HepG2 (cell line): ENCODE results near the gene UTS2R. TPM values are rescaled to one million over a fixed set of nuclear protein-coding genes. Genes with fewer than 3 reads are reported as not detected.
A peak's percentile ranks its signal among the peaks of the same experiment; 100 is the strongest.

ENCODE experiments used
- CAMTA2 ChIP-seq: sonication (generic); formaldehyde crosslinking; IDR thresholded peaks from 2 replicates; pipeline ENCODE4 v1.4.0; 2020; ENCODE audit warnings: mild to moderate bottlenecking, missing genetic modification reagents, borderline replicate concordance
- CENPX ChIP-seq: sonication (generic); formaldehyde crosslinking; IDR thresholded peaks from 2 replicates; pipeline ENCODE4 v1.9.0; 2021; ENCODE audit warnings: mild to moderate bottlenecking, missing genetic modification reagents, moderate library complexity
- HMGA1 ChIP-seq: sonication (generic); formaldehyde crosslinking; conservative IDR thresholded peaks from 2 replicates; pipeline ENCODE4 v1.4.0; 2020; ENCODE audit warnings: missing genetic modification reagents
- ISL2 ChIP-seq: sonication (generic); formaldehyde crosslinking; IDR thresholded peaks from 2 replicates; pipeline ENCODE4 v1.5.0; 2020; ENCODE audit warnings: missing genetic modification reagents
- MIXL1 ChIP-seq: IDR thresholded peaks from 2 replicates; pipeline ENCODE4 v1.6.1; 2016
- MXI1 ChIP-seq: IDR thresholded peaks from 3 replicates; pipeline ENCODE4 v1.6.1; 2012; ENCODE audit warnings: low read depth, low read length, inconsistent platforms, borderline replicate concordance
- NAIF1 ChIP-seq: sonication (generic); formaldehyde crosslinking; IDR thresholded peaks from 2 replicates; pipeline ENCODE4 v1.5.0; 2020; ENCODE audit warnings: mild to moderate bottlenecking, missing genetic modification reagents, borderline replicate concordance
- NFKBIZ ChIP-seq: IDR thresholded peaks from 2 replicates; pipeline ENCODE4 v1.6.1; 2018; ENCODE audit warnings: missing genetic modification reagents, missing compliant biosample characterization
- NR3C1 ChIP-seq: sonication (generic); formaldehyde crosslinking; IDR thresholded peaks from 2 replicates; pipeline ENCODE4 v1.4.0; 2020; ENCODE audit warnings: missing genetic modification reagents
- PCBP2 ChIP-seq: fragments of 200-400 bp; formaldehyde crosslinking; optimal IDR thresholded peaks from 2 replicates; pipeline ENCODE3; 2018; ENCODE audit warnings: low read length, low read depth; ENCODE audit not compliant: poor library complexity, severe bottlenecking
- PLRG1 ChIP-seq: fragments of 450-650 bp; conservative IDR thresholded peaks from 2 replicates; pipeline ENCODE4 v1.6.1; 2016
- RBAK ChIP-seq: sonication (generic); formaldehyde crosslinking; IDR thresholded peaks from 2 replicates; pipeline ENCODE4 v1.5.1; 2020; ENCODE audit warnings: mild to moderate bottlenecking, missing genetic modification reagents
- RFXANK ChIP-seq: IDR thresholded peaks from 2 replicates; pipeline ENCODE4 v1.6.1; 2016
- SIN3A ChIP-seq: IDR thresholded peaks from 2 replicates; pipeline ENCODE4 v1.6.1; 2011; ENCODE audit warnings: low read depth, mild to moderate bottlenecking, control low read depth, low read length, borderline replicate concordance
- SIN3B ChIP-seq: fragments of 150-350 bp; IDR thresholded peaks from 2 replicates; pipeline ENCODE4 v1.6.1; 2014; ENCODE audit warnings: low read length
- SRSF1 ChIP-seq: fragments of 200-400 bp; formaldehyde crosslinking; optimal IDR thresholded peaks from 2 replicates; pipeline ENCODE3; 2017; ENCODE audit warnings: mild to moderate bottlenecking, low read depth, low read length, moderate library complexity
- SSRP1 ChIP-seq: IDR thresholded peaks from 2 replicates; pipeline ENCODE4 v1.6.1; 2016; ENCODE audit warnings: control low read depth
- XRCC5 ChIP-seq: fragments of 200-400 bp; formaldehyde crosslinking; optimal IDR thresholded peaks from 2 replicates; pipeline ENCODE3; 2017; ENCODE audit warnings: mild to moderate bottlenecking, low read length
- ZBTB20 ChIP-seq: sonication (generic); formaldehyde crosslinking; IDR thresholded peaks from 2 replicates; pipeline ENCODE4 v1.8.1; 2023; ENCODE audit warnings: missing genetic modification reagents, low read depth, mild to moderate bottlenecking, borderline replicate concordance
- ZBTB3 ChIP-seq: sonication (generic); formaldehyde crosslinking; IDR thresholded peaks from 2 replicates; pipeline ENCODE4 v1.4.0; 2020; ENCODE audit warnings: low read depth, mild to moderate bottlenecking, moderate library complexity, missing genetic modification reagents, borderline replicate concordance
- ZNF180 ChIP-seq: sonication (generic); formaldehyde crosslinking; IDR thresholded peaks from 2 replicates; pipeline ENCODE4 v1.4.0; 2020; ENCODE audit warnings: low read depth, missing genetic modification reagents, borderline replicate concordance
- ZNF30 ChIP-seq: sonication (generic); formaldehyde crosslinking; IDR thresholded peaks from 2 replicates; pipeline ENCODE4 v1.5.0; 2020; ENCODE audit warnings: mild to moderate bottlenecking, missing genetic modification reagents
- ZNF451 ChIP-seq: sonication (generic); formaldehyde crosslinking; IDR thresholded peaks from 2 replicates; pipeline ENCODE4 v1.5.0; 2020; ENCODE audit warnings: mild to moderate bottlenecking, missing genetic modification reagents
- ZNF460 ChIP-seq: sonication (generic); formaldehyde crosslinking; IDR thresholded peaks from 2 replicates; pipeline ENCODE4 v1.5.1; 2020; ENCODE audit warnings: missing genetic modification reagents, mild to moderate bottlenecking, borderline replicate concordance
- ZNF547 ChIP-seq: sonication (generic); formaldehyde crosslinking; IDR thresholded peaks from 2 replicates; pipeline ENCODE4 v1.5.1; 2020; ENCODE audit warnings: mild to moderate bottlenecking, missing genetic modification reagents
- ZNF552 ChIP-seq: sonication (generic); formaldehyde crosslinking; IDR thresholded peaks from 2 replicates; pipeline ENCODE4 v1.9.0; 2022; ENCODE audit warnings: missing genetic modification reagents, mild to moderate bottlenecking, borderline replicate concordance
- ZNF724P ChIP-seq: sonication (generic); formaldehyde crosslinking; IDR thresholded peaks from 2 replicates; pipeline ENCODE4 v1.8.0; 2022; ENCODE audit warnings: missing genetic modification reagents, borderline replicate concordance
- ZNF775 ChIP-seq: sonication (generic); formaldehyde crosslinking; IDR thresholded peaks from 2 replicates; pipeline ENCODE4 v1.4.0; 2020; ENCODE audit warnings: missing genetic modification reagents, mild to moderate bottlenecking, moderate library complexity, borderline replicate concordance
- polyA plus RNA-seq, 8 experiments: library from polyadenylated mRNA; depleted of rRNA in 3 of 8; stranded (reverse) in 7 of 8; unstranded in 1 of 8; fragments of >200 nt; fragmentation: Illumina TruSeq in 4 of 8; extraction: Trizol in 4 of 8; gene quantifications; 2 replicates each; pipeline versions ENCODE4 v1.2.1 to v1.2.3, GENCODE V29; 2011 to 2016; ENCODE audit warnings: low read depth in 4 of 8, missing spikeins in 1 of 8, mixed read lengths in 1 of 8; ENCODE audit not compliant: insufficient read depth in 1 of 8
- total RNA-seq, 5 experiments: library from RNA; depleted of rRNA; stranded (reverse); fragments of >200 nt; fragmentation: Illumina TruSeq; extraction: Trizol; gene quantifications; 2 replicates each; pipeline ENCODE4 v1.2.3, GENCODE V29; 2016; ENCODE audit warnings: low read depth in 1 of 5
- TF ChIP-seq, protein P1 (sequence below): IDR thresholded peaks from 2 replicates; pipeline ENCODE4 v1.6.1; 2016; ENCODE audit warnings: low read depth, borderline replicate concordance
- TF ChIP-seq, protein P2 (sequence below): sonication (generic); formaldehyde crosslinking; IDR thresholded peaks from 2 replicates; pipeline ENCODE4 v1.8.0; 2022; ENCODE audit warnings: mild to moderate bottlenecking, missing genetic modification reagents

The UTS2R gene
- total and polyA plus RNA-seq, 2 of the 13 experiments (the other 11 are each of a cell fraction or from before 2014, with no cell fraction given), result 0.13 to 0.15 TPM

DNA sequence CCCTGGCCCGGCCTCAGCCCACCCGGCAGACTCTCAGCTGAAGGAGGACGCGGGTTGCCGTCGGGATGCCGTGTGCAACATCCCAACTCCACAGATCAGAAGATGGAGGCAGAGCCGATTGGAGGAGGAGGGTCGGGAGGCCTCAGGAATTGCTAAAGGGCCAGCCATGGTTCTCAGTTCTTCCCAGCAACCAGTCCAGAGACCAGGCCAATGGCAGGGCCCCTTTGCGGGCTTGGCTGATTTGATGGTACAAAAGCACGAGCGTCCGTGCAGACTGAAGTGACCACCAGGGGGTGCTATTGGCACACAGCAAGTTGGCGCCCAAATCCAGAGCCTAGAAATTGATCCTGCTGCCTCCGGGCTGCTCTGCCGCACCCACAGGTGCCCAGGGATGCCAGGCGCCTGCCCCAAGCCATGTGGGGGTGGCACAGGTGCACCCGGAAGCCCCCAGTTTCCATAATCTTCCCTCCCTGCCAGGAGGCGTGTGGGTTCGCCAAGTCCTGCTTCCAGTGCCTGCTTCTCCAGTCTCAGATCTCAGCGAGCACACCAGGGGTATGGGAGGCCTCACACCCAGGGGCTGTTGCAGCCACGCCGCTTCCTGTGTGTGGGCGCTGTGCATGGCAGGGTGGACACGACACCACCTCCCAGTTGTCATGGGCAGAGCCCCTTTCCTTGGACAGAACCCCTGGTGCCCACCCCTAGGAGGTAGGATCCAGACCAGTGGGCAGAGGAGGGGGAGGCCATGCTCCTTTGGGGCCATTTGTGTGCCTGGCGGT lies 19.7 kb upstream of the UTS2R start (continued):
- no peak for TF ChIP-seq NR3C1 (CRISPR knock-in tag)
- peak; percentile 95; the same call in 1 of the 2 replicates for TF ChIP-seq RFXANK (CRISPR knock-in tag)
- TF ChIP-seq XRCC5, result peak; percentile 75
- TF ChIP-seq ZNF451 (CRISPR knock-in tag), result no peak
- TF ChIP-seq SRSF1, result peak; percentile 77
- TF ChIP-seq PLRG1, result no peak
- TF ChIP-seq, protein P1, sequence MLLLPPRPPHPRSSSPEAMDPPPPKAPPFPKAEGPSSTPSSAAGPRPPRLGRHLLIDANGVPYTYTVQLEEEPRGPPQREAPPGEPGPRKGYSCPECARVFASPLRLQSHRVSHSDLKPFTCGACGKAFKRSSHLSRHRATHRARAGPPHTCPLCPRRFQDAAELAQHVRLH (CRISPR knock-in tag), result peak; percentile 82; the same call in 1 of the 2 replicates
- TF ChIP-seq SSRP1 (CRISPR knock-in tag), result no peak
- TF ChIP-seq ZNF180, result peak; percentile 49; the same call in 1 of the 2 replicates
- no peak for TF ChIP-seq RBAK (CRISPR knock-in tag)
- TF ChIP-seq CAMTA2 (CRISPR knock-in tag), result no peak
- TF ChIP-seq ZBTB3 (CRISPR knock-in tag), result no peak
- TF ChIP-seq ZNF775 (CRISPR knock-in tag), result 0 out of 2 replicates have a peak, but pooled peaks have one; percentile 59
- no peak for TF ChIP-seq NAIF1 (CRISPR knock-in tag)
- TF ChIP-seq NFKBIZ (CRISPR knock-in tag), result no peak
- TF ChIP-seq SIN3A, result no peak
- no peak for TF ChIP-seq ZBTB20
- no peak for TF ChIP-seq ZNF30 (CRISPR knock-in tag)
- TF ChIP-seq ZNF460 (CRISPR knock-in tag), result no peak
- no peak for TF ChIP-seq CENPX
- TF ChIP-seq SIN3B, result peak; percentile 47; the same call in 1 of the 2 replicates
- no peak for TF ChIP-seq ZNF547 (CRISPR knock-in tag)
- TF ChIP-seq ISL2, result peak; percentile 49
- TF ChIP-seq ZNF552 (CRISPR knock-in tag), result no peak
- TF ChIP-seq, protein P2, sequence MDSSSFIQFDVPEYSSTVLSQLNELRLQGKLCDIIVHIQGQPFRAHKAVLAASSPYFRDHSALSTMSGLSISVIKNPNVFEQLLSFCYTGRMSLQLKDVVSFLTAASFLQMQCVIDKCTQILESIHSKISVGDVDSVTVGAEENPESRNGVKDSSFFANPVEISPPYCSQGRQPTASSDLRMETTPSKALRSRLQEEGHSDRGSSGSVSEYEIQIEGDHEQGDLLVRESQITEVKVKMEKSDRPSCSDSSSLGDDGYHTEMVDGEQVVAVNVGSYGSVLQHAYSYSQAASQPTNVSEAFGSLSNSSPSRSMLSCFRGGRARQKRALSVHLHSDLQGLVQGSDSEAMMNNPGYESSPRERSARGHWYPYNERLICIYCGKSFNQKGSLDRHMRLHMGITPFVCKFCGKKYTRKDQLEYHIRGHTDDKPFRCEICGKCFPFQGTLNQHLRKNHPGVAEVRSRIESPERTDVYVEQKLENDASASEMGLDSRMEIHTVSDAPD (CRISPR knock-in tag), result no peak
- peak; percentile 69; the same call in 1 of the 2 replicates for TF ChIP-seq ZNF724P (CRISPR knock-in tag)
- TF ChIP-seq MIXL1, result no peak
- TF ChIP-seq MXI1, result peak; percentile 42; the same call in 1 of the 3 replicates
- no peak for TF ChIP-seq HMGA1 (CRISPR knock-in tag)
- no peak for TF ChIP-seq PCBP2
